Activated CD8-positive, alpha-beta T cell treated with anti-CD3 and anti-CD28 coated beads, Interleukin-2, amount 10 ng/mL, durations not matched to agents 7 days and 5 days (primary cell): ENCODE measurements around the gene XRN1. TPM values are rescaled to one million over a fixed set of nuclear protein-coding genes. Genes with fewer than 3 reads are reported as not detected.

Experiments used
- ATAC-seq: fragments of 150-1000 bp; cut with Tn5 transposase; one replicate; pipeline ENCODE4 v1.10.0; 2021; ENCODE audit warnings: moderate library complexity
- CTCF ChIA-PET: fragments of 350-600 bp; sonication (Branson Sonifier 250); formaldehyde crosslinking; loops from one replicate; lab custom pipeline; 2021; ENCODE audit warnings: antibody characterized with exemption; lab: Charles Lee
- POLR2A ChIA-PET: fragments of 350-600 bp; sonication (Branson Sonifier 250); formaldehyde crosslinking; loops from one replicate; lab custom pipeline; 2021; ENCODE audit warnings: antibody characterized with exemption; lab: Charles Lee
- DNase-seq: peaks from one replicate; pipeline ENCODE4 v3.0.0-alpha.2; 2020
- H3K27ac Mint-ChIP-seq: one replicate; pipeline ENCODE4 v1.8.0; 2021; ENCODE audit warnings: mild to moderate bottlenecking, mixed read lengths
- H3K27me3 Mint-ChIP-seq: one replicate; pipeline ENCODE4 v1.8.0; 2021; ENCODE audit warnings: low read depth, mixed read lengths
- H3K36me3 Mint-ChIP-seq: one replicate; pipeline ENCODE4 v1.8.0; 2021; ENCODE audit warnings: low read depth, mixed read lengths
- H3K4me1 Mint-ChIP-seq: one replicate; pipeline ENCODE4 v1.8.0; 2021; ENCODE audit warnings: low read depth, mixed read lengths
- H3K4me3 Mint-ChIP-seq: one replicate; pipeline ENCODE4 v1.8.0; 2021; ENCODE audit warnings: mild to moderate bottlenecking, mixed read lengths
- H3K9me3 Mint-ChIP-seq: one replicate; pipeline ENCODE4 v1.8.0; 2022; ENCODE audit warnings: mixed read lengths; ENCODE audit not compliant: insufficient read depth
- total RNA-seq, 2 experiments: library from RNA; stranded (reverse); gene quantifications; one replicate each; pipeline ENCODE4 v1.2.3, GENCODE V29; 2021

Gene XRN1
- total RNA-seq, 2 experiments from 2014 or later, result 58.0 to 59.6 TPM

DNA sequence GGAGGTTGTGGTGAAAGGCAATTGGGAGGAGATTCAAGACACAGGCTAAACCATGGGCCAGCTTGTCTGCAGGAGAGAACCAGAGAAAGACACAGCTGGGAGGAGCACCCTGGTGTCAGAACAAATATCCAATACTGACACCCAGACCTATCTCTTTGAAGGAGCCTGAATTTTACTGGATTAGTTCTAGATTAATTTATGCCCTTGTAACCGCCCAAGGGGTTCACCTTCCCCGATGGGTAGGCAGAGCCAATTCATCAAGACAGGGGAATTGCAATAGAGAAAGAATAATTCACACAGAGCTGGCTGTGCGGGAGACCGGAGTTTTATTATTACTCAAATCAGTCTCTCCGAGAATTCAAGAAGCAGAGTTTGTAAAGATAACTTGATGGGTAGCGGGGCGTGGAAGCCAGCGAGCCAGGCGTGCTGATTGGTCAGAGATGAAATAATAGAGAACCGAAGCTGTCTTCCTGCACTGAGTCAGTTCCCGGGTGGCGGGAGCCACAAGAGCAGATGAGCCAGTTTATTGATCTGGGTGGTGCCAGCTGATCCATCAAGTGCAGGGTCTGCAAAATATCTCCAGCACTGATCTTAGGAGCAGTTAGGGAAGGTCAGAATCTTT, 191.0 kb downstream of the XRN1 start:
- Mint-ChIP-seq H3K9me3 (peaks cover 7% of the 10 kb centered on the region), H3K27ac (no peak overlapping the region)

More for the DNA sequence above, 191.0 kb downstream of the XRN1 start:
- H3K27me3 Mint-ChIP-seq, result peaks cover 16% of the 10 kb centered on the region
- H3K4me3 Mint-ChIP-seq, result no peak overlapping the region
- CTCF ChIA-PET, result no interaction called here
- DNase-seq, result no peak
- POLR2A ChIA-PET, result no interaction called here
- H3K36me3 Mint-ChIP-seq, result no peaks in the 10 kb centered on the region
- no peaks in the 10 kb centered on the region for H3K4me1 Mint-ChIP-seq
- no peak for ATAC-seq

Other genes starting within 250 kb of the XRN1 start
- 10 to 100 TPM; 14.4 to 16.0 TPM for gene GK5, start 222.5 kb downstream of the XRN1 start, total RNA-seq
- gene ATR, start 130.7 kb upstream of the XRN1 start, total RNA-seq, result 10 to 100 TPM; 33.6 to 35.8 TPM
- 1 to 10 TPM; 2.3 to 3.2 TPM for gene PLS1, start 148.4 kb upstream of the XRN1 start, total RNA-seq